Thoracic aorta (tissue), 2 donors: ENCODE measurements around the gene SYNGAP1. TPM values are rescaled to one million over a fixed set of nuclear protein-coding genes. Genes with fewer than 3 reads are reported as not detected.
"Not testable (repeated sequence)": the region's sequence is repeated elsewhere in the genome, so short reads cannot be mapped to it uniquely, and the experiment has no call there.

ENCODE experiments used
- ATAC-seq: fragments of 150-250 bp; one replicate; pipeline ENCODE4 v1.8.0; 2017; ENCODE audit warnings: low read depth; ENCODE audit not compliant: insufficient number of reproducible peaks, low FRiP score
- DNase-seq: peaks from one replicate; pipeline ENCODE4 v3.0.0-alpha.2; 2020; ENCODE audit warnings: low spot score
- H3K27ac ChIP-seq, 2 donors: fragments of 200-600 bp; sonication (generic); 1 replicate in 1 of 2; 2 replicates in 1 of 2; pipeline ENCODE4 v1.5.1; 2016; ENCODE audit warnings: mild to moderate bottlenecking in 2 of 2, moderate library complexity in 2 of 2
- H3K27me3 ChIP-seq: fragments of 200-600 bp; sonication (generic); replicated peaks from 2 replicates; pipeline ENCODE4 v1.6.0; 2016; ENCODE audit warnings: mild to moderate bottlenecking; ENCODE audit not compliant: insufficient read depth
- H3K36me3 ChIP-seq: fragments of 200-600 bp; sonication (generic); one replicate; pipeline ENCODE4 v1.5.1; 2016
- H3K4me1 ChIP-seq, 2 donors: fragments of 200-600 bp; sonication (generic); 1 replicate in 1 of 2; 2 replicates in 1 of 2; pipeline versions ENCODE4 v1.5.1 to v1.6.0; 2016; ENCODE audit warnings: low read depth in 2 of 2, mild to moderate bottlenecking in 1 of 2; ENCODE audit not compliant: control insufficient read depth in 1 of 2
- H3K4me3 ChIP-seq: fragments of 200-600 bp; sonication (generic); 2 replicates; pipeline ENCODE4 v1.5.1; 2016; ENCODE audit warnings: mild to moderate bottlenecking
- H3K9me3 ChIP-seq: fragments of 200-600 bp; sonication (generic); 2 replicates; pipeline ENCODE4 v1.5.1; 2016
- CTCF ChIP-seq: fragments of 200-600 bp; sonication (generic); IDR thresholded peaks from one replicate; pipeline ENCODE4 v1.5.1; 2019; ENCODE audit warnings: antibody characterized with exemption
- total RNA-seq, 2 donors: library from RNA; depleted of rRNA; stranded (reverse); fragments of >200 nt; gene quantifications; one replicate each; pipeline versions ENCODE4 v1.1.0 to v1.2.3, GENCODE V29; 2016

Gene SYNGAP1
- total RNA-seq, 2 donors from 2014 or later: 16.2 to 24.6 TPM

GRCh38 chr6:33469661-33470060 lies 49.8 kb downstream of the SYNGAP1 start:
- TF ChIP-seq CTCF: no peak
- no peaks in the 10 kb centered on the region for H3K9me3 ChIP-seq
- DNase-seq (no peak), ATAC-seq (no peak)
- H3K27ac ChIP-seq: no peak overlapping the region
- H3K27me3 ChIP-seq: no peaks in the 10 kb centered on the region
- H3K4me3 ChIP-seq: no peak overlapping the region
- H3K36me3 ChIP-seq: no peaks in the 10 kb centered on the region
- no peaks in the 10 kb centered on the region for H3K4me1 ChIP-seq

- no peaks in the 10 kb centered on the region for H3K9me3 ChIP-seq
- H3K27me3 ChIP-seq: peaks cover 4% of the 10 kb centered on the region
- no peak overlapping the region for H3K4me3 ChIP-seq
- no peaks in the 10 kb centered on the region for H3K4me1 ChIP-seq
- DNase-seq (no peak), ATAC-seq (no peak)
- H3K27ac ChIP-seq: no peak overlapping the region
- TF ChIP-seq CTCF: no peak
- no peaks in the 10 kb centered on the region for H3K36me3 ChIP-seq
Observed at GRCh38 chr6:33477864-33478263, 58.0 kb downstream of the SYNGAP1 start.

GRCh38 chr6:33481192-33481591 lies 61.3 kb downstream of the SYNGAP1 start:
- DNase-seq (no peak), ATAC-seq (no peak)
- Histone ChIP-seq H3K4me1 (no peaks in the 10 kb centered on the region), H3K4me3 (no peak overlapping the region), H3K9me3 (no peaks in the 10 kb centered on the region), H3K36me3 (no peaks in the 10 kb centered on the region), H3K27ac (no peak overlapping the region), H3K27me3 (peaks cover 4% of the 10 kb centered on the region)
- no peak for TF ChIP-seq CTCF

GRCh38 chr6:33482620-33483019 lies 62.8 kb downstream of the SYNGAP1 start:
- H3K36me3 ChIP-seq, H3K4me3 ChIP-seq, H3K27ac ChIP-seq, H3K4me1 ChIP-seq, H3K9me3 ChIP-seq, ATAC-seq, DNase-seq, H3K27me3 ChIP-seq: not testable (repeated sequence)

GRCh38 chr6:33483678-33484077 lies 63.8 kb downstream of the SYNGAP1 start:
- no peak for TF ChIP-seq CTCF
- ATAC-seq: no peak

GRCh38 chr6:33484673-33485262 lies 64.9 kb downstream of the SYNGAP1 start:
- H3K36me3 ChIP-seq, H3K4me1 ChIP-seq, H3K4me3 ChIP-seq, DNase-seq, ATAC-seq, H3K27me3 ChIP-seq, H3K9me3 ChIP-seq, H3K27ac ChIP-seq: not testable (repeated sequence)

More at GRCh38 chr6:33483678-33484077, 63.8 kb downstream of the SYNGAP1 start:
- no peak for DNase-seq
- no peaks in the 10 kb centered on the region for H3K27me3 ChIP-seq
- no peaks in the 10 kb centered on the region for H3K4me1 ChIP-seq
- no peaks in the 10 kb centered on the region for H3K9me3 ChIP-seq
- no peaks in the 10 kb centered on the region for H3K36me3 ChIP-seq
- no peak overlapping the region for H3K27ac ChIP-seq
- H3K4me3 ChIP-seq: no peak overlapping the region

- not testable (repeated sequence) for H3K9me3 ChIP-seq, H3K27me3 ChIP-seq, DNase-seq, H3K4me1 ChIP-seq, ATAC-seq, H3K27ac ChIP-seq, H3K4me3 ChIP-seq, H3K36me3 ChIP-seq
Observed at GRCh38 chr6:33485680-33486079, 65.8 kb downstream of the SYNGAP1 start.
